Measurements from ENCODE around the gene VWA8.
"Not testable (repeated sequence)": the region's sequence is repeated elsewhere in the genome, so short reads cannot be mapped to it uniquely, and the experiment has no call there.

VWA8 gene

DNA sequence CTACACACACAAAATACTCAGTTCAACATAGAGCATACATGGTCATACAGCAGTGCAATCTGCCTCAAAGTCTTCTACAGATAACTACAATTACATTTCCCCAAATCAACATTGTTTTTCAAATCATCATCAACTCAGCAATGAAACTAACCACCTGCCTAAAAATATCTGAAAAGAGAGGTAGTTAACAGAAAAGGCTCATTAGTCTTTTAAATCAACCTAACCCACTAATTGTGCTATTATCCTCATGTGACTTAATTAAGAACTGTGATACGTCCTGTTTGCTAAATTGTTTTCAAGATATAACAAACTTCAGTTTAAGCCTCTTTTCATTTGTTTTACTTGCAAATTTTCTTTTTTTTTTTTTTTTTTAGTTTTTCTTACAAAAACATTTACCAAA, 65.4 kb downstream of the VWA8 start:
- TF ChIP-seq, protein P1, sequence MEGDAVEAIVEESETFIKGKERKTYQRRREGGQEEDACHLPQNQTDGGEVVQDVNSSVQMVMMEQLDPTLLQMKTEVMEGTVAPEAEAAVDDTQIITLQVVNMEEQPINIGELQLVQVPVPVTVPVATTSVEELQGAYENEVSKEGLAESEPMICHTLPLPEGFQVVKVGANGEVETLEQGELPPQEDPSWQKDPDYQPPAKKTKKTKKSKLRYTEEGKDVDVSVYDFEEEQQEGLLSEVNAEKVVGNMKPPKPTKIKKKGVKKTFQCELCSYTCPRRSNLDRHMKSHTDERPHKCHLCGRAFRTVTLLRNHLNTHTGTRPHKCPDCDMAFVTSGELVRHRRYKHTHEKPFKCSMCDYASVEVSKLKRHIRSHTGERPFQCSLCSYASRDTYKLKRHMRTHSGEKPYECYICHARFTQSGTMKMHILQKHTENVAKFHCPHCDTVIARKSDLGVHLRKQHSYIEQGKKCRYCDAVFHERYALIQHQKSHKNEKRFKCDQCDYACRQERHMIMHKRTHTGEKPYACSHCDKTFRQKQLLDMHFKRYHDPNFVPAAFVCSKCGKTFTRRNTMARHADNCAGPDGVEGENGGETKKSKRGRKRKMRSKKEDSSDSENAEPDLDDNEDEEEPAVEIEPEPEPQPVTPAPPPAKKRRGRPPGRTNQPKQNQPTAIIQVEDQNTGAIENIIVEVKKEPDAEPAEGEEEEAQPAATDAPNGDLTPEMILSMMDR (IDR thresholded peaks at IDR 0.05; ENCODE audit: low read depth, low read length), result no peak
- peaks cover 4% of the 10 kb centered on the region; the same call in 1 of the 2 replicates for H3K4me1 ChIP-seq
- DNase-seq, result no peak
- H3K9me3 ChIP-seq, result no peaks in the 10 kb centered on the region
- H3K27me3 ChIP-seq, result no peaks in the 10 kb centered on the region; the same call in 1 of the 2 replicates
- no peak overlapping the region for H3K4me3 ChIP-seq (ENCODE audit: low read depth, low read length)
- H3K36me3 ChIP-seq, result peaks cover 8% of the 10 kb centered on the region

DNA sequence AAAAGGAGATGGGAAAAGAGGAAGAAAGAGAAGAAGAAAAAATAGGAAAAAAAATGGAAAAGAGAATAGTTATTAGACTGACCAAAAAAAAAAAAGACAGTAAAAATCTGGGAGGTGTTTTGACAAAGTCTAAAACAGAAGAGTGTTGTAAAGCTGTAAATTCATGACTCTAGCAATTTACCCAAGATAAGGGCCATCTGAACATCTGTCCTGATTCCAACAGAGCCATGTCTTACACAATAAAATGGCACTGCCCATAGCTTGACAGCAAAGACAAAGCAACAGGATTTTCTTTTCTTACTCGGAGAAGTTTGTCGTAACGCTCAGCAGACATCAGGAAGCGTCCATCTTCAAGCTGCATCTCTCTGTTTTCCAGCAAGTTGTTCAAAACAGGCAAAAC, 69.8 kb downstream of the VWA8 start:
- Histone ChIP-seq H3K4me1 (peaks cover 4% of the 10 kb centered on the region; the same call in 1 of the 2 replicates), H3K36me3 (peaks cover 16% of the 10 kb centered on the region), H3K4me3 (ENCODE audit: low read depth, low read length) (no peak overlapping the region), H3K9me3 (no peaks in the 10 kb centered on the region), H3K27me3 (no peaks in the 10 kb centered on the region; the same call in 1 of the 2 replicates)
- TF ChIP-seq, protein P1 (IDR thresholded peaks at IDR 0.05; ENCODE audit: low read depth, low read length), result no peak
- no peak for DNase-seq

DNA sequence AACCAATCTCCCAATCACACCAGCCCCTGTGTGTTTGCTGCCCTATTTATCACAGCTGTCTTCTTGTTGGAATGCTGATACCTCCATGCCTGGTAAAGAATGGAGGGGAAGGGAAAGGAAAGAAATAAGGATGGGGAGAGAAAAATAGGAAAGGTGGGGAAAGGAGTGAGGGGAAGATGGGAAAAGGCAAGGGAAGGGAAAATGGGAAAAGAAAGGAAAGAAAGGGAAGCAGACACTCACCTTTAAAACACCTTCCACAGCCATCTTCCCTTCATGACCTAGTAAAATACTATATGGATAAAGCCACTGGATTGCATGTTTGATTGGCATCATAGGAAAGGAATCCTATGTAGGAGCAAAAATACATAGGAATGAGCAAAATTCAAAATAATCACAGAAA, 77.8 kb downstream of the VWA8 start:
- no peak for DNase-seq
- no peak overlapping the region for H3K4me3 ChIP-seq (ENCODE audit: low read depth, low read length)
- H3K36me3 ChIP-seq, result peaks cover 40% of the 10 kb centered on the region
- TF ChIP-seq, protein P1 (IDR thresholded peaks at IDR 0.05; ENCODE audit: low read depth, low read length), result no peak
- H3K9me3 ChIP-seq, result no peaks in the 10 kb centered on the region
- no peaks in the 10 kb centered on the region for H3K4me1 ChIP-seq
- H3K27me3 ChIP-seq, result no peaks in the 10 kb centered on the region

DNA sequence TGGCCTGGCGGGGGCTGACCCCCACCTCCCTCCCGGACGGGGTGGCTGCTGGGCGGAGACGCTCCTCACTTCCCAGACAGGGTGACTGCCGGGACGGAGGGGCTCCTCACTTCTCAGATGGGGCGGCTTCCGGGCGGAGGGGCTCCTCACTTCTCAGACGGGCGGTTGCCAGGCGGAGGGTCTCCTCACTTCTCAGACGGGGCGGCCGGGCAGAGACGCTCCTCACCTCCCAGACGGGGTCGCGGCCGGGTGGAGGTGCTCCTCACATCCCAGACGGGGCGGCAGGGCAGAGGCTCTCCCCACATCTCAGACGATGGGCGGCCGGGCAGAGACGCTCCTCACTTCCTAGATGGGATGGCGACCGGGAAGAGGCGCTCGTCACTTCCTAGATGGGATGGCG, 79.0 kb downstream of the VWA8 start:
- not testable (repeated sequence) for DNase-seq; H3K4me3 ChIP-seq (ENCODE audit: low read depth, low read length)
- peaks cover 37% of the 10 kb centered on the region for H3K36me3 ChIP-seq

DNA sequence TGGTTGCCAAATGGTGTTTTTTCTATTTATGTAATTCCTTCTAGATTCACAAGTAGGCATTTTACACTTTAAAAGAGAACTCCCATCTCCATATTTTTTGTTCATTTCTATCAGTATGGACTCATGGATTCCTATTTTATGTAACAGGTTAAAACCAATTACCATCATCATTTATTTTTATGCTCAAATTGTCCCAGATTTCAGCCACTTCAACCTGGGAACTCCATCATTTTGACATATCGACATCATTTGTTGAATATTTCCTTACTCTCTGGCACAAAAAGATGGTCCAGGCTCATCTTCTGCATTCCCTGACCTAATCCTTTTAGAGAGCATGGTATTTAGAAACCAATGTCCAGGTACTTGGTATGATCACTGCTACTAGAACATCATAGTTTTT, 79.9 kb downstream of the VWA8 start:
- no peaks in the 10 kb centered on the region for H3K4me1 ChIP-seq

More for the DNA sequence above, 79.0 kb downstream of the VWA8 start:
- H3K4me1 ChIP-seq, H3K9me3 ChIP-seq, H3K27me3 ChIP-seq: not testable (repeated sequence)

DNA sequence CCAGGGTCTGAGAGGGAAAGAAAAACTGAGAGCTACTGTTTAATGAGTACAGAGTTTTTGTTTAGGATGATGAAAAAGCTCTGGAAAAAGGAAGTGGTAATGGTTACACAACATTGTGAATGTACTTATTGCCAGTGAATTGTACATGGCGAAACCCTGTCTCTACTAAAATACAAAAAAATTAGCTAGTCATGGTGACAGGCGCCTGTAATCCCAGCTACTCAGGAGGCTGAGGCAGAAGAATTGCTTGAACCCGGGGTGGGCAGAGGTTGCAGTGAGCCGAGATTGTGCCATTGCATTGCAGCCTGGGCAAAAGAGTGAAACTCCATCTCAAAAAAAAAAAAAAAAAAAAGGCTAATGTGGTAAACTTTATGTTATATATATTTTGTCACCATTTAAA, 96.3 kb downstream of the VWA8 start:
- TF ChIP-seq, protein P1 (IDR thresholded peaks at IDR 0.05; ENCODE audit: low read depth, low read length), result no peak
- Histone ChIP-seq H3K4me3 (ENCODE audit: low read depth, low read length) (no peak overlapping the region), H3K9me3 (no peaks in the 10 kb centered on the region), H3K36me3 (peaks cover 22% of the 10 kb centered on the region), H3K4me1 (no peaks in the 10 kb centered on the region), H3K27me3 (no peaks in the 10 kb centered on the region)
- no peak for DNase-seq

More for the DNA sequence above, 79.9 kb downstream of the VWA8 start:
- no peak for DNase-seq
- no peak overlapping the region for H3K4me3 ChIP-seq (ENCODE audit: low read depth, low read length)
- no peaks in the 10 kb centered on the region for H3K27me3 ChIP-seq
- H3K9me3 ChIP-seq, result no peaks in the 10 kb centered on the region
- H3K36me3 ChIP-seq, result peaks cover 37% of the 10 kb centered on the region
- TF ChIP-seq, protein P1 (IDR thresholded peaks at IDR 0.05; ENCODE audit: low read depth, low read length), result no peak

DNA sequence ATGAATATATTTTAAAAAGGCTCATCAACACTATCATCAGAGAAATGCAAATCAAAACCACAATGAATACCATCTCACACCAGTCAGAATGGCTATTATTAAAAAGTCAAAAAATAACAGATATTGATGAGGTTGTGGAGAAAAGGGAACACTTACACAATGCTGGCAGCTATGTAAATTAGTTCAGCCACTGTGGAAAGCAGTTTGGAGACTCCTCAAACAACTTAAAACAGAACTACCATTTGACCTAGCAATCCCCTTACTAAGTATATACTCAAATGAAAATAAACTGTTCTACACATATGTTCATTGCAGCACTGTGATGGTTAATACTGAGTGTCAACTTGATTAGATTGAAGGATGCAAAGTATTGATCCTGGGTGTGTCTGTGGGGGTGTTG, 98.2 kb downstream of the VWA8 start:
- not testable (repeated sequence) for H3K4me3 ChIP-seq (ENCODE audit: low read depth, low read length); H3K9me3 ChIP-seq; H3K4me1 ChIP-seq; H3K27me3 ChIP-seq; DNase-seq
- H3K36me3 ChIP-seq, result peaks cover 25% of the 10 kb centered on the region
